Endothelial cell of umbilical vein (primary cell): ENCODE data around the gene RAC2.

ENCODE experiments used
- FOS ChIP-seq: IDR thresholded peaks from 2 replicates; pipeline ENCODE4 v1.6.1; 2011; ENCODE audit warnings: mild to moderate bottlenecking, low read length, moderate library complexity, borderline replicate concordance; ENCODE audit not compliant: insufficient read depth
- POLR2A ChIP-seq: IDR thresholded peaks from 2 replicates; pipeline ENCODE4 v1.6.1; 2012; ENCODE audit warnings: low read depth, mild to moderate bottlenecking, control low read depth, low read length
- TF ChIP-seq, protein P1 (sequence below), 2 donors: IDR thresholded peaks; 1 replicate in 1 of 2; 2 replicates in 1 of 2; pipeline ENCODE4 v1.5.1; 2011; ENCODE audit warnings: low read length in 2 of 2, mild to moderate bottlenecking in 2 of 2, moderate library complexity in 2 of 2, control low read depth in 1 of 2, inconsistent platforms in 1 of 2, low read depth in 1 of 2; ENCODE audit not compliant: insufficient read depth in 1 of 2; ENCODE audit errors: extremely low read depth in 1 of 2

DNA sequence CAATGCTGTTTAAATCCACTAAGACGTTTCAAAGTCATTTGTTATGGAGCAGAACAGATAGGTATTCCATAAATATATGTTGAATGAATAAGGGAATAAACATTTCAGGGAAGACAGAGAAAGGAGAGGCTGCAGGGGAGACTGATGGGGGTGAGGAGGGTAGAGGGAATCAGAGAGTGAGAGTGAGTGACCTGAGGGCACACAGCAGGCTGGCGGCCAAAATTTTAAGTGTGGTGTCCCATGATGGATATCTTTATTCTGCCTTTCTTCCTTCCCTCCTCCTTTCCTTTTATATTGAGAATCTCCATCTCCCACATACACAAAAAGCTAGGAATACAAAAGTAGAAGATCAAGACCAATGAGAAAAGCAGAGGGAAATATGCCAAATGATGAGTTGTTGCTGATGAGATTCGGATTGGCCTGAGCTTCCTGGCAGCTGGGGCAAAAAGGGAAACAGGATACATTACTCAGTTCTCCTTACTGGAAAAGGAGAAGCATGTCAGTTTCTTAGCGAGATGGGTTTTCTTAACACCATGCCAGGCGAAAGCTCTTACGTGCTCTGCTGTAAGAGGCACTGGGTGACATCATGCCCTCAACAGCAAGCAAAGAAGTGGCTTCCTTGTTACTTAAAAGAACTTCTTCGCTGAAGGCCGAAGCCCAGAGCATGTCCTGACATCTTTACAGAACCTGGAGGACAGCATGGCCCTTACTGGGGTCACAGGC is 27.0 kb upstream of the RAC2 start:
- TF ChIP-seq, protein P1, sequence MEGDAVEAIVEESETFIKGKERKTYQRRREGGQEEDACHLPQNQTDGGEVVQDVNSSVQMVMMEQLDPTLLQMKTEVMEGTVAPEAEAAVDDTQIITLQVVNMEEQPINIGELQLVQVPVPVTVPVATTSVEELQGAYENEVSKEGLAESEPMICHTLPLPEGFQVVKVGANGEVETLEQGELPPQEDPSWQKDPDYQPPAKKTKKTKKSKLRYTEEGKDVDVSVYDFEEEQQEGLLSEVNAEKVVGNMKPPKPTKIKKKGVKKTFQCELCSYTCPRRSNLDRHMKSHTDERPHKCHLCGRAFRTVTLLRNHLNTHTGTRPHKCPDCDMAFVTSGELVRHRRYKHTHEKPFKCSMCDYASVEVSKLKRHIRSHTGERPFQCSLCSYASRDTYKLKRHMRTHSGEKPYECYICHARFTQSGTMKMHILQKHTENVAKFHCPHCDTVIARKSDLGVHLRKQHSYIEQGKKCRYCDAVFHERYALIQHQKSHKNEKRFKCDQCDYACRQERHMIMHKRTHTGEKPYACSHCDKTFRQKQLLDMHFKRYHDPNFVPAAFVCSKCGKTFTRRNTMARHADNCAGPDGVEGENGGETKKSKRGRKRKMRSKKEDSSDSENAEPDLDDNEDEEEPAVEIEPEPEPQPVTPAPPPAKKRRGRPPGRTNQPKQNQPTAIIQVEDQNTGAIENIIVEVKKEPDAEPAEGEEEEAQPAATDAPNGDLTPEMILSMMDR (IDR thresholded peaks at IDR 0.05; ENCODE audit: extremely low read depth in 1 of 2, insufficient read depth in 1 of 2, low read depth in 1 of 2, low read length in 2 of 2): no peak
- no peak for TF ChIP-seq POLR2A
- peak; percentile 7 for TF ChIP-seq FOS
